ENCODE measurements around the gene HADHA. TPM values are rescaled to one million over a fixed set of nuclear protein-coding genes. Genes with fewer than 3 reads are reported as not detected.

HADHA gene
- total RNA-seq, 1 donor from 2014 or later = 174 TPM

- Histone ChIP-seq H3K4me3 (ENCODE audit: low read length in 3 of 3) (no peak overlapping the region), H3K9me3 (ENCODE audit: control insufficient read depth in 3 of 3, low read length in 3 of 3) (no peaks in the 10 kb centered on the region), H3K27ac (ENCODE audit: low read depth, low read length) (no peak overlapping the region)
Measured at GRCh38 chr2:26249625-26250024, 5.2 kb upstream of the HADHA start.

GRCh38 chr2:26246818-26247217, 2.4 kb upstream of the HADHA start:
- peak overlapping the region; percentile 23 to 96 (median 94) for H3K9ac ChIP-seq (ENCODE audit: low read depth in 1 of 3, low read length in 3 of 3)

More at GRCh38 chr2:26249625-26250024, 5.2 kb upstream of the HADHA start:
- peaks cover 0 to 3% (median 2%) of the 10 kb centered on the region in 3 donors for H3K36me3 ChIP-seq (ENCODE audit: control insufficient read depth in 3 of 3, insufficient read depth in 3 of 3, low read length in 3 of 3)
- no peaks in the 10 kb centered on the region for H3K27me3 ChIP-seq (ENCODE audit: control insufficient read depth in 3 of 3, insufficient read depth in 3 of 3, low read length in 3 of 3)
- H3K4me1 ChIP-seq (ENCODE audit: control insufficient read depth in 3 of 3, insufficient read depth in 3 of 3, low read length in 3 of 3) = peaks cover 18 to 39% (median 37%) of the 10 kb centered on the region in 3 donors
- no peak overlapping the region for H3K9ac ChIP-seq (ENCODE audit: low read depth in 1 of 3, low read length in 3 of 3)

GRCh38 chr2:26245810-26246209, 1.4 kb upstream of the HADHA start:
- Histone ChIP-seq H3K27ac (ENCODE audit: low read depth, low read length) (peak overlapping the region; percentile 98), H3K9ac (ENCODE audit: low read depth in 1 of 3, low read length in 3 of 3) (peak overlapping the region; percentile 94 to 96 (median 96)), H3K4me1 (ENCODE audit: control insufficient read depth in 3 of 3, insufficient read depth in 3 of 3, low read length in 3 of 3) (peaks cover 14 to 41% (median 33%) of the 10 kb centered on the region in 3 donors)

More at GRCh38 chr2:26246818-26247217, 2.4 kb upstream of the HADHA start:
- no peaks in the 10 kb centered on the region for H3K27me3 ChIP-seq (ENCODE audit: control insufficient read depth in 3 of 3, insufficient read depth in 3 of 3, low read length in 3 of 3)
- H3K4me3 ChIP-seq (ENCODE audit: low read length in 3 of 3) = peak overlapping the region; percentile 23 to 65 (median 30)
- no peaks in the 10 kb centered on the region for H3K9me3 ChIP-seq (ENCODE audit: control insufficient read depth in 3 of 3, low read length in 3 of 3)
- H3K27ac ChIP-seq (ENCODE audit: low read depth, low read length) = peak overlapping the region; percentile 98
- H3K36me3 ChIP-seq (ENCODE audit: control insufficient read depth in 3 of 3, insufficient read depth in 3 of 3, low read length in 3 of 3) = peaks cover 0 to 3% (median 0%) of the 10 kb centered on the region in 3 donors
- H3K4me1 ChIP-seq (ENCODE audit: control insufficient read depth in 3 of 3, insufficient read depth in 3 of 3, low read length in 3 of 3) = peaks cover 14 to 44% (median 34%) of the 10 kb centered on the region in 3 donors

GRCh38 chr2:26245231-26245732, 850 bp upstream of the HADHA start:
- H3K4me1 ChIP-seq (ENCODE audit: control insufficient read depth in 3 of 3, insufficient read depth in 3 of 3, low read length in 3 of 3) = peaks cover 20 to 47% (median 38%) of the 10 kb centered on the region in 3 donors

More at GRCh38 chr2:26245810-26246209, 1.4 kb upstream of the HADHA start:
- H3K9me3 ChIP-seq (ENCODE audit: control insufficient read depth in 3 of 3, low read length in 3 of 3) = no peaks in the 10 kb centered on the region
- no peaks in the 10 kb centered on the region for H3K27me3 ChIP-seq (ENCODE audit: control insufficient read depth in 3 of 3, insufficient read depth in 3 of 3, low read length in 3 of 3)
- peak overlapping the region; percentile 97 to 98 (median 98) for H3K4me3 ChIP-seq (ENCODE audit: low read length in 3 of 3)
- peaks cover 0 to 3% (median 0%) of the 10 kb centered on the region in 3 donors for H3K36me3 ChIP-seq (ENCODE audit: control insufficient read depth in 3 of 3, insufficient read depth in 3 of 3, low read length in 3 of 3)

GRCh38 chr2:26243470-26244308, 743 bp downstream of the HADHA start:
- peak overlapping the region; percentile 97 to 98 (median 98) for H3K4me3 ChIP-seq (ENCODE audit: low read length in 3 of 3)
- peak overlapping the region; percentile 94 to 96 (median 96) for H3K9ac ChIP-seq (ENCODE audit: low read depth in 1 of 3, low read length in 3 of 3)
- H3K4me1 ChIP-seq (ENCODE audit: control insufficient read depth in 3 of 3, insufficient read depth in 3 of 3, low read length in 3 of 3) = peaks cover 33 to 56% (median 43%) of the 10 kb centered on the region in 3 donors
- H3K36me3 ChIP-seq (ENCODE audit: control insufficient read depth in 3 of 3, insufficient read depth in 3 of 3, low read length in 3 of 3) = peaks cover 0 to 3% (median 0%) of the 10 kb centered on the region in 3 donors
- no peaks in the 10 kb centered on the region for H3K9me3 ChIP-seq (ENCODE audit: control insufficient read depth in 3 of 3, low read length in 3 of 3)
- H3K27me3 ChIP-seq (ENCODE audit: control insufficient read depth in 3 of 3, insufficient read depth in 3 of 3, low read length in 3 of 3) = no peaks in the 10 kb centered on the region
- H3K27ac ChIP-seq (ENCODE audit: low read depth, low read length) = peak overlapping the region; percentile 98

More at GRCh38 chr2:26245231-26245732, 850 bp upstream of the HADHA start:
- H3K27ac ChIP-seq (ENCODE audit: low read depth, low read length) = peak overlapping the region; percentile 98
- peaks cover 0 to 3% (median 0%) of the 10 kb centered on the region in 3 donors for H3K36me3 ChIP-seq (ENCODE audit: control insufficient read depth in 3 of 3, insufficient read depth in 3 of 3, low read length in 3 of 3)
- no peaks in the 10 kb centered on the region for H3K27me3 ChIP-seq (ENCODE audit: control insufficient read depth in 3 of 3, insufficient read depth in 3 of 3, low read length in 3 of 3)
- no peaks in the 10 kb centered on the region for H3K9me3 ChIP-seq (ENCODE audit: control insufficient read depth in 3 of 3, low read length in 3 of 3)
- H3K9ac ChIP-seq (ENCODE audit: low read depth in 1 of 3, low read length in 3 of 3) = peak overlapping the region; percentile 94 to 96 (median 96)
- peak overlapping the region; percentile 97 to 98 (median 98) for H3K4me3 ChIP-seq (ENCODE audit: low read length in 3 of 3)

GRCh38 chr2:26241928-26242436, 2.5 kb downstream of the HADHA start:
- Histone ChIP-seq H3K9me3 (ENCODE audit: control insufficient read depth in 3 of 3, low read length in 3 of 3) (no peaks in the 10 kb centered on the region), H3K27ac (ENCODE audit: low read depth, low read length) (no peak overlapping the region), H3K4me3 (ENCODE audit: low read length in 3 of 3) (no peak overlapping the region), H3K36me3 (ENCODE audit: control insufficient read depth in 3 of 3, insufficient read depth in 3 of 3, low read length in 3 of 3) (peaks cover under 1 to 10% (median 7%) of the 10 kb centered on the region in 3 donors), H3K4me1 (ENCODE audit: control insufficient read depth in 3 of 3, insufficient read depth in 3 of 3, low read length in 3 of 3) (peaks cover 41 to 64% (median 42%) of the 10 kb centered on the region in 3 donors), H3K27me3 (ENCODE audit: control insufficient read depth in 3 of 3, insufficient read depth in 3 of 3, low read length in 3 of 3) (no peaks in the 10 kb centered on the region), H3K9ac (ENCODE audit: low read depth in 1 of 3, low read length in 3 of 3) (no peak overlapping the region)

- H3K4me1 ChIP-seq (ENCODE audit: control insufficient read depth in 3 of 3, insufficient read depth in 3 of 3, low read length in 3 of 3) = peaks cover 26 to 44% (median 35%) of the 10 kb centered on the region in 3 donors
- H3K27me3 ChIP-seq (ENCODE audit: control insufficient read depth in 3 of 3, insufficient read depth in 3 of 3, low read length in 3 of 3) = no peaks in the 10 kb centered on the region
- H3K27ac ChIP-seq (ENCODE audit: low read depth, low read length) = no peak overlapping the region
- H3K36me3 ChIP-seq (ENCODE audit: control insufficient read depth in 3 of 3, insufficient read depth in 3 of 3, low read length in 3 of 3) = peaks cover 13 to 37% (median 32%) of the 10 kb centered on the region in 3 donors
- no peak overlapping the region for H3K4me3 ChIP-seq (ENCODE audit: low read length in 3 of 3)
- no peaks in the 10 kb centered on the region for H3K9me3 ChIP-seq (ENCODE audit: control insufficient read depth in 3 of 3, low read length in 3 of 3)
- no peak overlapping the region for H3K9ac ChIP-seq (ENCODE audit: low read depth in 1 of 3, low read length in 3 of 3)
Measured at GRCh38 chr2:26238311-26238958, 6.0 kb downstream of the HADHA start.

- H3K27me3 ChIP-seq (ENCODE audit: control insufficient read depth in 3 of 3, insufficient read depth in 3 of 3, low read length in 3 of 3) = no peaks in the 10 kb centered on the region
Measured at GRCh38 chr2:26237868-26238267, 6.6 kb downstream of the HADHA start.

GRCh38 chr2:26235089-26235488, 9.3 kb downstream of the HADHA start:
- Histone ChIP-seq H3K27ac (ENCODE audit: low read depth, low read length) (no peak overlapping the region), H3K36me3 (ENCODE audit: control insufficient read depth in 3 of 3, insufficient read depth in 3 of 3, low read length in 3 of 3) (peaks cover 27 to 58% (median 56%) of the 10 kb centered on the region in 3 donors), H3K9ac (ENCODE audit: low read depth in 1 of 3, low read length in 3 of 3) (no peak overlapping the region), H3K4me3 (ENCODE audit: low read length in 3 of 3) (no peak overlapping the region), H3K9me3 (ENCODE audit: control insufficient read depth in 3 of 3, low read length in 3 of 3) (no peaks in the 10 kb centered on the region), H3K27me3 (ENCODE audit: control insufficient read depth in 3 of 3, insufficient read depth in 3 of 3, low read length in 3 of 3) (no peaks in the 10 kb centered on the region), H3K4me1 (ENCODE audit: control insufficient read depth in 3 of 3, insufficient read depth in 3 of 3, low read length in 3 of 3) (peaks cover 11 to 24% (median 21%) of the 10 kb centered on the region in 3 donors)

More at GRCh38 chr2:26237868-26238267, 6.6 kb downstream of the HADHA start:
- H3K4me1 ChIP-seq (ENCODE audit: control insufficient read depth in 3 of 3, insufficient read depth in 3 of 3, low read length in 3 of 3) = peaks cover 22 to 39% (median 31%) of the 10 kb centered on the region in 3 donors
- no peak overlapping the region for H3K27ac ChIP-seq (ENCODE audit: low read depth, low read length)
- H3K9ac ChIP-seq (ENCODE audit: low read depth in 1 of 3, low read length in 3 of 3) = no peak overlapping the region
- H3K9me3 ChIP-seq (ENCODE audit: control insufficient read depth in 3 of 3, low read length in 3 of 3) = no peaks in the 10 kb centered on the region
- peaks cover 19 to 42% (median 38%) of the 10 kb centered on the region in 3 donors for H3K36me3 ChIP-seq (ENCODE audit: control insufficient read depth in 3 of 3, insufficient read depth in 3 of 3, low read length in 3 of 3)
- no peak overlapping the region for H3K4me3 ChIP-seq (ENCODE audit: low read length in 3 of 3)
